DMS114 treated with DMSO at 0.1 percent for 48 hours (cell line): Measurements from ENCODE around the gene AK1.

Source experiments
- DNase-seq: peaks from one replicate; lab custom pipeline; 2025; ENCODE audit not compliant: unreplicated experiment; lab: John Stamatoyannopoulos, UW

The AK1 gene, protein sequence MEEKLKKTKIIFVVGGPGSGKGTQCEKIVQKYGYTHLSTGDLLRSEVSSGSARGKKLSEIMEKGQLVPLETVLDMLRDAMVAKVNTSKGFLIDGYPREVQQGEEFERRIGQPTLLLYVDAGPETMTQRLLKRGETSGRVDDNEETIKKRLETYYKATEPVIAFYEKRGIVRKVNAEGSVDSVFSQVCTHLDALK

DNA sequence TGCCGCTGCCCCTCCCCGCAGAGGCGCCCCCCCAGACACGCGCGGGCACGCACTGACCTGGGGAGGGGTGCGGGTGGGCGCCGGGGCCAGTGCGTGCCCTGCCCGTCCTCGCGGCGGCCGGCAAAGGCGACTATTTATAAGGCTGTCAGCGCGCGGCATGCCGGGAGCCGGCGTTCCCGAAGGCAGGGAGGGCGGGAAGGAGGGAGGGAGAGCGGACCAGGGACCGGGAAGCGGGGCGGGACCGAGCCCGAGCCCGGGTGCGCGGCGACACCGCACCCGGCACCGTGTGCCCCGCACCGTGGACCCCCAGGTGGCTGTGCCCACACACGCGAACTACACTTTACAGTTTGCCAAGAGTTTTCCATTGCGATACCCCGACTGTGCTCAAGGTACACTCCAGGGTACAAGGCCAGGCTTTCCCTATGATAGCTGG is at the start of gene AK1:
TSS of gene AK1 (minus strand) at position 110 of the 433 bp plus-strand sequence. CDS start 3,058 bp downstream, outside the sequence.
- DNase-seq: no peak

- DNase-seq: no peak
Observed at GRCh38 chr9:127926906-127927200, 49.4 kb upstream of the AK1 start.

DNA sequence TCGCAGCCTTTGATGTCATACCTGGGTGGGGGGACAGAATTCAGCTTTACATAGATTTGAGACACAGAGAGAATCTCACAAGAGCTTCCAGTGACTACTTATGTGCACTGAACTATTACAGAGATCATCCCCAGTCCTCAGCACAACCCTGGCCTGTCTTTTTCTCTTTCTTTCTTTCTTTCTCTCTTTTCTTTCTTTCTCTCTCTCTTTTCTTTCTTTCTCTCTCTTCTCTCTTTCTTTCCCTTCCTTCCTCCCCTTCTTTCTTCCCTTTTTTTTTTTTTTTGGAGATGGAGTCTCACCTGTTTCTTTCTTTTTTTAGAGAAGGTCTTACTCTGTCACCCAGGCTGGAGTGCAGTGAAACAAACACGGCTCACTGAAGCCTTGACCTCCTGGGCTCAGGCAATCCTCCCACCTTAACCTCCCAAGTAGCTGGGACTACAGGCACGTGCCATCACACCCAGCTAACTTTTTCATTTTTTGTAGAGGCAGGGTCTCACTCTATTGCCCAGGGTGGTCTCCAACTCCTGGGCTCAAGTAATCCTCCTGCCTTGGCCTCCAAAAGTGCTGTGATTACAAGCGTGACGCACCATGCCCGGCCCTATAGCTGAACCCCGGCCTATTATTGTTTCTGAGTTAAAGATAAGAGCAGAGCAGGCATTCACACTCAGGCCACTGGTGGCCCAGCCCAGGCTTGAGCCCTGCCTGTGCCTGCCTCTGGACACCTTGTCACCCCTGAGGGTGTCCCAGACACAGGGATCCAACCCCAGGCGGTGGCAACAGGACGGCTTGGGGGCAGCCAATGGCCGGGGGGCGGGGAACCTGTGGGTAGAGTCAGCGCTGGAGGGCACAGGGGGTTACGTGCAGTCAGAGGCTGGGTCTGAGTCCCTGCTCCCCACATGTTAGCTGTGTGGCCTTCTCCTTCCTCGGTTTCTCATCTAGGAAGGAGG is 48.8 kb upstream of the AK1 start:
- no peak for DNase-seq

- no peak for DNase-seq
Observed at GRCh38 chr9:127924736-127925444, 47.4 kb upstream of the AK1 start.

GRCh38 chr9:127923771-127924170 is 46.3 kb upstream of the AK1 start:
- no peak for DNase-seq

DNA sequence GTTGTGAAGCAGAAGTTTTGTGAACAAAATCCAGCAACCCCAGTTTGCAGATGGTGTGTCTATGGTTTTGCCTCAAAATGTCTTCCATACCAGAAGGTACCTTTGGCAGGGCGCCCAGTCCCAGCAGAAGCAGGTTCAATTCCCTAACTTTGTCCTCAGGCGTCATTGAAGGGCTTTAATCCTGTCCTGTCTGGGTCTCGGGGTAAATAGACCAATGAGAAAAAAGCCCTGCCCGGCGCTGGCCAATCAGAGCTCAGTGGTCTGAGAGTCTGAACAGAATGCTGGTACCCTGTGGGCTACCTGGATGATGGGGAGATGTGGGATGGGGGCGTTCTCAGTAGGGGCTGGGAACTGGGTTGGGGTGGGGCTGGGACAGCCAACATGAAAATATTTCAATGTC is 45.6 kb upstream of the AK1 start:
- no peak for DNase-seq

- no peak for DNase-seq
Observed at GRCh38 chr9:127921557-127922120, 44.2 kb upstream of the AK1 start.

GRCh38 chr9:127920794-127921193 is 43.3 kb upstream of the AK1 start:
- no peak for DNase-seq

- no peak for DNase-seq
Observed at GRCh38 chr9:127919253-127919815, 41.9 kb upstream of the AK1 start.

GRCh38 chr9:127918183-127919107 is 41.0 kb upstream of the AK1 start:
- no peak for DNase-seq

DNA sequence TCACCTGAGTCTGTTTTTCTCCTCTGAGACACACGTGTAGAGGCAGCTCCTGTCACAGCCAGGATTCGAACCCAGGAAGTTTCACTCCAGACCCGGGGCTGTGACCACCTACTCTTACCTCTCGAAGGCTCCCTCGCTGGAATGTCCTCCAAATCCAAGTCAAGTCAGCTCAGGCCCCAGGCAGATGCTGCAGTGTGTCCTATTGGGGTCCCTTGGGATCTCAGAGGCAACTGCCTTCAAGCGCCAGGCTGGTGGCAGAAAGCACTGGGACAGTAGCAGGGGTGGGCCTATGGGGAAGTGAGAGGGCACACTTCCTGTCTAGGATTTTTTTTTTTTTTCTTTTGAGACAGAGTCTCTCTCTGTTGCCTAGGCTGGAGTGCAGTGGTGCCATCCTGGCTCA is 40.1 kb upstream of the AK1 start:
- no peak for DNase-seq

DNA sequence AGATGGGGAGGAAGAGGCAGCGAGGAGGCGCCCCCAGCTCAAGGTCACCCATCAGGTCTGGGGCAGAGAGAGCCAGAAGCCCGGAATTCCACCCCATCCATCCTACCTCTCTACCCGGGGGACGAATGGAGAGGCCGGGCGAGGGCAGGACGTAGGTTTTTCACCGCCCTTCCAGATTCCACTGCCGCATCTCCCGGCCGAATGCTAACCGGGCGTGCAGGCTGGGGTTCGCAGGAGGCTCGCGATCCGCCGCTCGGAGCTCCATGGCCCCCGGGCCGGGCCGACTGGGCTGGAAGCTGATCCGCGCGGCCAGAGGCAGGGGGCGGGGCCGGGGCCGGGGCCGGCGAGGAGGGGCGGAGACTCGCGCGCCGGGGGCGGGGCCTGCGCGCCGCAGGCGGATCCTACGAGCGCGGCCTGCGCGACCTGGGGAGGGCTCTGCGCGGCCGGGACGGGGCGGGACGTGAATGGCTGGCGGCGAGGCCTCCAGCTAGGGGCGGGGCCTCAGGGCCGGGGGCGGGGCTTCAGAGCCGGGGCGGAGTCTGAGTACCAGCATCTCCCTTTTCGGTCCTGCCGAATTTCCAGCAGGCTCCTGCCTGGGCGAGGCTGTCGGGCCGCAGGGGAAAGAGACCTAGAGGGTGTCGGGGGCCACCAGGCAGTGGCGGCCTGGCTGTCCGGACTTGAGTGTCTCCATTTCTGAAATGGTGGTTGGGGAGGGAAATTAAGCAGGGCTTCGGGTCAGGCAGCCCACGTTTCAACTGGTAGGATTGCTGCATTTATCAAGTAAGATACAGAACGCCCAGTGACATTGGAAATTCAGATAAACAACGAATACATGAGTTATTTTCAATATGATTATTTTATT is 39.5 kb upstream of the AK1 start, which contains the start of gene ST6GALNAC4:
TSS of gene ST6GALNAC4 (minus strand) at position 322 of the 862 bp plus-strand sequence. CDS start 622 bp downstream, outside the sequence.
- peak; percentile 33 for DNase-seq

- no peak for DNase-seq
Observed at GRCh38 chr9:127915801-127916719, 38.6 kb upstream of the AK1 start.

DNA sequence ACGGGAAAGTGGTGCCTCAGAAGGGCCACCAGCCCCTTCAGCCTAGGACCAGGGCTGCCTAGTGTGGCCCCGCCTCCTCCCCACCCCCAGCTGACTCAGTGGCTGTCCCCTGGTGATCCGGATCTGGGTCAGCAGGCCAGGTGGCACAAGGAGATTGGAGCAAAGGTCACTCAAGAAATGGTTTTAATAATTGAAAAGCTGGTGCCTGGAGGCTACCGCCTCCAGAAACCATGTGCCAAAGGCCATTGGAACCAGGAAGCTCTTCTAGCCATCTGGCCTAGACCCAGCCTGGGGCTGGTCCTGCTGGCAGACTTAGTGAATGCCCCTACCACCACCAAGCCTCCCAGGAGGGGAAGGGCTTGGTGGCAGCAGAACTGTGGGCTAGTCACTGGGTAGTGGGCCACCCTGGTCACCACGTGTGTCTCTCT is 37.9 kb upstream of the AK1 start:
- no peak for DNase-seq

- no peak for DNase-seq
Observed at GRCh38 chr9:127913682-127914081, 36.2 kb upstream of the AK1 start.

DNA sequence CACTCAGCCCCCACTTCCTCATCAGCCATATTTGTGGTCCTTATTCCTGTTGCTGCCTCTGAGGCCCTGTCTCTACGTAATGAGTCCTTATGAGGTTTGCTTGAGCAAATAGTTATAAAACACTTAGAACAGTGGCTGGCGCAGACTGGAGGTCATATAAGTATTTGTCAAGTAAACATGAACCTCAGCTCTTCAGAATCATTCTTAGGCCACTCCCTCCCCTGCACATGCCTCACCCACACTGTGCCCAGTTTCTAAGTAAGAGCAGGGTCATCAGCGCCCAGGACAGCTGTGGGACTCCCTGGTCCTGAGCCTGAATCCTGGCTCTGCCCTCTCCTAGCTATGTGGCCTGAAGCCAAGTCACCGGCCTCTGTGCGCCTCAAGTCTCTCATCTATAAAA is 35.4 kb upstream of the AK1 start:
- DNase-seq: no peak

- DNase-seq: no peak
Observed at GRCh38 chr9:127912296-127912695, 34.8 kb upstream of the AK1 start.

GRCh38 chr9:127910613-127911205 is 33.2 kb upstream of the AK1 start:
- DNase-seq: no peak
